Measurements from ENCODE around the gene PRTFDC1.
A peak's percentile ranks its signal among the peaks of the same experiment; 100 is the strongest.

Gene PRTFDC1

GRCh38 chr10:24902400-24902728, 50.0 kb downstream of the PRTFDC1 start:
- DNase-seq (ENCODE audit: low spot score), result no peak

GRCh38 chr10:24901686-24902399, 50.6 kb downstream of the PRTFDC1 start:
- DNase-seq (ENCODE audit: low spot score), result peak; percentile 61

- no peak for DNase-seq (ENCODE audit: low spot score)
These were observed 51.3 kb downstream of the PRTFDC1 start for GRCh38 chr10:24900888-24901685.

GRCh38 chr10:24899571-24899970, 52.8 kb downstream of the PRTFDC1 start:
- no peak for DNase-seq (ENCODE audit: low spot score)

- no peak for DNase-seq (ENCODE audit: low spot score)
These were observed 53.9 kb downstream of the PRTFDC1 start for GRCh38 chr10:24898501-24898900.

GRCh38 chr10:24897326-24897926, 55.0 kb downstream of the PRTFDC1 start:
- DNase-seq (ENCODE audit: low spot score), result no peak

- DNase-seq (ENCODE audit: low spot score), result no peak
These were observed 57.7 kb downstream of the PRTFDC1 start for GRCh38 chr10:24894728-24895127.

GRCh38 chr10:24894309-24894708, 58.1 kb downstream of the PRTFDC1 start:
- DNase-seq (ENCODE audit: low spot score), result no peak

GRCh38 chr10:24893127-24893526, 59.3 kb downstream of the PRTFDC1 start:
- DNase-seq (ENCODE audit: low spot score), result no peak

- DNase-seq (ENCODE audit: low spot score), result no peak
These were observed 60.6 kb downstream of the PRTFDC1 start for GRCh38 chr10:24891823-24892222.

- no peak for DNase-seq (ENCODE audit: low spot score)
These were observed 62.8 kb downstream of the PRTFDC1 start for GRCh38 chr10:24889639-24890038.

- no peak for DNase-seq (ENCODE audit: low spot score)
These were observed 64.6 kb downstream of the PRTFDC1 start for GRCh38 chr10:24887855-24888231.

GRCh38 chr10:24886290-24886680, 66.1 kb downstream of the PRTFDC1 start:
- DNase-seq (ENCODE audit: low spot score), result no peak

GRCh38 chr10:24885551-24886289, 66.7 kb downstream of the PRTFDC1 start:
- no peak for DNase-seq (ENCODE audit: low spot score)

- no peak for DNase-seq (ENCODE audit: low spot score)
These were observed 67.6 kb downstream of the PRTFDC1 start for GRCh38 chr10:24884793-24885192.

- DNase-seq (ENCODE audit: low spot score), result no peak
These were observed 68.1 kb downstream of the PRTFDC1 start for GRCh38 chr10:24884316-24884715.

- no peak for DNase-seq (ENCODE audit: low spot score)
These were observed 69.2 kb downstream of the PRTFDC1 start for GRCh38 chr10:24883176-24883575.

- DNase-seq (ENCODE audit: low spot score), result no peak
These were observed 70.2 kb downstream of the PRTFDC1 start for GRCh38 chr10:24882047-24882698.

GRCh38 chr10:24879861-24880260, 72.5 kb downstream of the PRTFDC1 start:
- DNase-seq (ENCODE audit: low spot score), result no peak

GRCh38 chr10:24874133-24874532, 78.3 kb downstream of the PRTFDC1 start:
- DNase-seq (ENCODE audit: low spot score), result no peak

- DNase-seq (ENCODE audit: low spot score), result no peak
These were observed 79.1 kb downstream of the PRTFDC1 start for GRCh38 chr10:24873281-24873683.

- no peak for DNase-seq (ENCODE audit: low spot score)
These were observed 79.6 kb downstream of the PRTFDC1 start for GRCh38 chr10:24872790-24873182.

All from HuH-7 (cell line).